ENCODE results near the gene DOCK9.

GRCh38 chr13:98775844-98776598, 201.8 kb downstream of the DOCK9 start:
- TF ChIP-seq, protein P1, sequence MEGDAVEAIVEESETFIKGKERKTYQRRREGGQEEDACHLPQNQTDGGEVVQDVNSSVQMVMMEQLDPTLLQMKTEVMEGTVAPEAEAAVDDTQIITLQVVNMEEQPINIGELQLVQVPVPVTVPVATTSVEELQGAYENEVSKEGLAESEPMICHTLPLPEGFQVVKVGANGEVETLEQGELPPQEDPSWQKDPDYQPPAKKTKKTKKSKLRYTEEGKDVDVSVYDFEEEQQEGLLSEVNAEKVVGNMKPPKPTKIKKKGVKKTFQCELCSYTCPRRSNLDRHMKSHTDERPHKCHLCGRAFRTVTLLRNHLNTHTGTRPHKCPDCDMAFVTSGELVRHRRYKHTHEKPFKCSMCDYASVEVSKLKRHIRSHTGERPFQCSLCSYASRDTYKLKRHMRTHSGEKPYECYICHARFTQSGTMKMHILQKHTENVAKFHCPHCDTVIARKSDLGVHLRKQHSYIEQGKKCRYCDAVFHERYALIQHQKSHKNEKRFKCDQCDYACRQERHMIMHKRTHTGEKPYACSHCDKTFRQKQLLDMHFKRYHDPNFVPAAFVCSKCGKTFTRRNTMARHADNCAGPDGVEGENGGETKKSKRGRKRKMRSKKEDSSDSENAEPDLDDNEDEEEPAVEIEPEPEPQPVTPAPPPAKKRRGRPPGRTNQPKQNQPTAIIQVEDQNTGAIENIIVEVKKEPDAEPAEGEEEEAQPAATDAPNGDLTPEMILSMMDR (IDR thresholded peaks at IDR 0.05; ENCODE audit: low read length) = no peak
- TF ChIP-seq EZH2phosphoT487 (IDR thresholded peaks at IDR 0.05; ENCODE audit: low read length) (no peak), EZH2 (optimal IDR thresholded peaks at IDR 0.05; ENCODE audit: low read depth, low read length) (no peak)
